K562 (cell line): ENCODE data around the gene UBALD2. TPM values are rescaled to one million over a fixed set of nuclear protein-coding genes. Genes with fewer than 3 reads are reported as not detected.

Experiments used
- ATAC-seq: fragments of 200-7000 bp; cut with Tn5 transposase; 3 replicates; pipeline ENCODE4 v1.9.1; 2020; ENCODE audit warnings: moderate library complexity
- BruUV-seq: library from RNA; stranded (reverse); fragments of 400-500 nt; replicated peaks from 2 replicates; lab custom pipeline; 2021; lab: Mats Ljungman, UMichigan
- CTCF ChIA-PET: fragments of 300-600 bp; formaldehyde crosslinking; extraction: SDS; loops from one replicate; lab custom pipeline; 2021; ENCODE audit warnings: low intra/inter-chr PET ratio; lab: Yijun Ruan, JAX
- POLR2A ChIA-PET: fragments of 300-600, 350-650 bp; sonication (Branson Sonifier 250); formaldehyde crosslinking; extraction: SDS; loops from one replicate; lab custom pipeline; 2021; ENCODE audit warnings: antibody characterized with exemption, inconsistent platforms; lab: Yijun Ruan, JAX
- DNase-seq, 4 experiments: peaks; one replicate each; pipeline versions ENCODE4 v3.0.0 to v3.0.0-alpha.2; 2011 to 2018; ENCODE audit warnings: low spot score in 3 of 4, mixed read lengths in 3 of 4; ENCODE audit errors: extremely low read depth in 1 of 4
- FAIRE-seq: peaks from 2 replicates; lab custom pipeline; 2011; peaks lifted over from hg19 to GRCh38; lab: Jason Lieb, UNC
- H2AFZ ChIP-seq: 2 replicates; pipeline ENCODE4 v1.6.0; 2011; ENCODE audit warnings: low read depth, low read length, control low read depth, inconsistent platforms
- H3K27ac ChIP-seq: fragments of 200-600 bp; 3 replicates; pipeline ENCODE4 v1.8.0; 2011; ENCODE audit warnings: low read depth, mild to moderate bottlenecking, control low read depth, inconsistent platforms, low read length, moderate library complexity, mixed read lengths; ENCODE audit errors: extremely low read depth
- H3K27me3 ChIP-seq, 2 experiments: fragments of 300-600 bp in 1 of 2; 2 replicates in 1 of 2; 3 replicates in 1 of 2; pipeline versions ENCODE4 v1.6.0 to v1.8.0; 2011; ENCODE audit warnings: inconsistent platforms in 2 of 2, low read length in 2 of 2, mild to moderate bottlenecking in 1 of 2, mixed read lengths in 1 of 2, moderate library complexity in 1 of 2; ENCODE audit not compliant: control insufficient read depth in 2 of 2, insufficient read depth in 2 of 2
- H3K36me3 ChIP-seq: fragments of 300-600 bp; 3 replicates; pipeline ENCODE4 v1.8.0; 2011; ENCODE audit warnings: mild to moderate bottlenecking, low read length, inconsistent platforms; ENCODE audit not compliant: control insufficient read depth, insufficient read depth
- H3K4me1 ChIP-seq, 2 experiments: fragments of 200-600 bp in 1 of 2; replicated peaks in 1 of 2; 2 replicates in 1 of 2; 3 replicates in 1 of 2; pipeline versions ENCODE4 v1.5.1 to v1.8.0; 2011; ENCODE audit warnings: inconsistent platforms in 2 of 2, low read length in 2 of 2, mild to moderate bottlenecking in 1 of 2, mixed read lengths in 1 of 2, moderate library complexity in 1 of 2; ENCODE audit not compliant: control insufficient read depth in 2 of 2, insufficient read depth in 2 of 2
- H3K4me2 ChIP-seq: 2 replicates; pipeline ENCODE4 v1.6.1; 2011; ENCODE audit warnings: low read length, control low read depth, inconsistent platforms, mixed read lengths; ENCODE audit not compliant: insufficient read depth
- H3K4me3 ChIP-seq: fragments of 200-600 bp; sonication (generic), shearing (Covaris generic); 2 replicates; pipeline ENCODE4 v1.5.1; 2016; ENCODE audit warnings: control low read depth, inconsistent platforms
- H3K79me2 ChIP-seq: fragments of 200-600 bp; 3 replicates; pipeline ENCODE4 v1.8.0; 2011; ENCODE audit warnings: low read length, inconsistent platforms; ENCODE audit not compliant: control insufficient read depth, insufficient read depth
- H3K9ac ChIP-seq, 2 experiments: 2 replicates each; pipeline versions ENCODE4 v1.6.0 to v1.6.1; 2011; ENCODE audit warnings: low read depth in 2 of 2, low read length in 2 of 2, control low read depth in 1 of 2, inconsistent platforms in 1 of 2, mild to moderate bottlenecking in 1 of 2, mixed read lengths in 1 of 2; ENCODE audit not compliant: insufficient read depth in 1 of 2
- H3K9me1 ChIP-seq: one replicate; pipeline ENCODE4 v1.6.0; 2011; ENCODE audit warnings: inconsistent platforms, mild to moderate bottlenecking, low read length, moderate library complexity; ENCODE audit not compliant: control insufficient read depth, insufficient read depth
- H3K9me3 ChIP-seq: replicated peaks from 2 replicates; pipeline ENCODE4 v1.5.1; 2011; ENCODE audit warnings: low read depth, low read length, inconsistent platforms; ENCODE audit not compliant: control insufficient read depth, insufficient read depth
- H4K20me1 ChIP-seq: replicated peaks from 2 replicates; pipeline ENCODE4 v1.6.1; 2011; ENCODE audit warnings: low read length, inconsistent platforms, mixed read lengths; ENCODE audit not compliant: control insufficient read depth, insufficient read depth
- CHCHD3 ChIP-seq: fragments of 250-450 bp; sonication (Bioruptor Pico); IDR thresholded peaks from 2 replicates; pipeline ENCODE4 v2.1.2; 2022; ENCODE audit warnings: mild to moderate bottlenecking
- ELF1 ChIP-seq: fragments of 200-800 bp; sonication (Bioruptor generic); IDR thresholded peaks from 2 replicates; pipeline ENCODE4 v1.6.1; 2016; ENCODE audit warnings: missing genetic modification characterization, missing compliant biosample characterization
- ETV6 ChIP-seq, 3 experiments: fragments of 150-350 bp in 1 of 3; sonication (generic) in 1 of 3; formaldehyde crosslinking in 1 of 3; IDR thresholded peaks; 2 replicates each; pipeline versions ENCODE4 v1.6.1 to v1.8.0; 2014 to 2022; ENCODE audit warnings: borderline replicate concordance in 2 of 3, low read depth in 2 of 3, antibody characterized with exemption in 1 of 3, low read length in 1 of 3, mild to moderate bottlenecking in 1 of 3, missing genetic modification reagents in 1 of 3
- HDAC2 ChIP-seq: fragments of 450-650 bp; IDR thresholded peaks from 2 replicates; pipeline ENCODE4 v1.6.1; 2016; ENCODE audit warnings: mild to moderate bottlenecking
- MAZ ChIP-seq, 2 experiments: fragments of 450-650 bp in 1 of 2; sonication (generic) in 1 of 2; formaldehyde crosslinking; IDR thresholded peaks in 1 of 2; conservative IDR thresholded peaks in 1 of 2; 2 replicates each; pipeline versions ENCODE4 v1.4.0 to v1.5.0; 2020; ENCODE audit warnings: mild to moderate bottlenecking in 1 of 2, missing genetic modification reagents in 1 of 2
- MXI1 ChIP-seq: IDR thresholded peaks from 2 replicates; pipeline ENCODE4 v1.6.1; 2011; ENCODE audit warnings: low read depth, mild to moderate bottlenecking, improper control_type of control experiment, low read length
- NFYB ChIP-seq: IDR thresholded peaks from 2 replicates; pipeline ENCODE4 v1.6.1; 2011; ENCODE audit warnings: mild to moderate bottlenecking, moderate library complexity; ENCODE audit not compliant: insufficient read length; ENCODE audit errors: extremely low read depth
- PTBP1 ChIP-seq: fragments of 200-400 bp; formaldehyde crosslinking; IDR thresholded peaks from 2 replicates; pipeline ENCODE4 v1.6.1; 2017; ENCODE audit warnings: low read depth, low read length
- PURB ChIP-seq: sonication (generic); formaldehyde crosslinking; IDR thresholded peaks from 2 replicates; pipeline ENCODE4 v1.9.0; 2021; ENCODE audit warnings: low read depth, mild to moderate bottlenecking, missing genetic modification reagents
- RB1 ChIP-seq: fragments of 450-650 bp; IDR thresholded peaks from 2 replicates; pipeline ENCODE4 v1.6.1; 2017; ENCODE audit warnings: low read depth, mild to moderate bottlenecking
- SMARCB1 ChIP-seq: IDR thresholded peaks from 2 replicates; pipeline ENCODE4 v1.6.1; 2011; ENCODE audit warnings: improper control_type of control experiment, low read depth; ENCODE audit not compliant: insufficient read length
- SREBF1 ChIP-seq: fragments of 150-350 bp; IDR thresholded peaks from 2 replicates; pipeline ENCODE4 v1.6.1; 2014; ENCODE audit warnings: antibody characterized with exemption, low read depth, low read length, borderline replicate concordance
- TBP ChIP-seq: optimal IDR thresholded peaks from 2 replicates; pipeline ENCODE3; 2011; ENCODE audit warnings: low read depth, low read length, improper control_type of control experiment
- THRA ChIP-seq: fragments of 450-650 bp; IDR thresholded peaks from 2 replicates; pipeline ENCODE4 v1.6.1; 2017; ENCODE audit warnings: mild to moderate bottlenecking, moderate library complexity
- TSC22D4 ChIP-seq: fragments of 450-650 bp; IDR thresholded peaks from 2 replicates; pipeline ENCODE4 v1.6.1; 2016; ENCODE audit warnings: missing genetic modification characterization, missing biosample characterization, control low read depth
- ZBTB8A ChIP-seq: fragments of 450-650 bp; IDR thresholded peaks from 2 replicates; pipeline ENCODE4 v1.6.1; 2018; ENCODE audit warnings: mild to moderate bottlenecking, moderate library complexity; ENCODE audit not compliant: partially characterized antibody
- ZNF586 ChIP-seq: fragments of 450-650 bp; formaldehyde crosslinking; conservative IDR thresholded peaks from 2 replicates; pipeline ENCODE4 v1.4.0; 2020; ENCODE audit warnings: mild to moderate bottlenecking, moderate library complexity
- ZNF655 ChIP-seq: fragments of 250-450 bp; sonication (Bioruptor Pico); IDR thresholded peaks from 2 replicates; pipeline ENCODE4 v1.5.0; 2021
- in situ Hi-C: fragments of 300-500 bp; cut with MboI; formaldehyde crosslinking; loops from 4 replicates; pipeline ENCODE4 v1.15.0; 2018; ENCODE audit warnings: inconsistent platforms, mixed read lengths
- intact Hi-C: fragments of 100-400 bp; cut with micrococcal nuclease; formaldehyde crosslinking; loops from 2 replicates; pipeline ENCODE4 v1.14.2; 2022
- polyA plus RNA-seq, 8 experiments: library from polyadenylated mRNA; depleted of rRNA in 4 of 8; stranded (reverse) in 5 of 8; unstranded in 3 of 8; fragments of >200 nt; fragmentation: Nextera tagmentation in 2 of 8; fragmentation: Illumina TruSeq in 1 of 8; extraction: Ambion mirVana in 2 of 8; extraction: Trizol in 1 of 8; gene quantifications; 2 replicates each; pipeline versions ENCODE4 v1.2.1 to v1.2.3, GENCODE V29; 2011 to 2014; ENCODE audit warnings: inconsistent platforms in 1 of 8, missing spikeins in 1 of 8
- total RNA-seq, 7 experiments: library from RNA; depleted of rRNA in 6 of 7; stranded (reverse); fragments of >200 nt in 6 of 7; fragmentation: Illumina TruSeq in 2 of 7; extraction: Trizol in 2 of 7; gene quantifications; 2 replicates each; pipeline versions ENCODE4 v1.2.1 to v1.2.3, GENCODE V29; 2011 to 2021; ENCODE audit warnings: low replicate concordance in 1 of 7

Gene UBALD2
- total and polyA plus RNA-seq, 9 of the 15 experiments (the other 6 are each of a cell fraction or from before 2014, with no cell fraction given): 2.3 to 94.1 (median 25.3) TPM

GRCh38 chr17:76236603-76237002, 28.5 kb upstream of the UBALD2 start:
- no peak overlapping the region for H3K9ac ChIP-seq
- H3K27me3 ChIP-seq: no peaks in the 10 kb centered on the region
- ChIA-PET POLR2A (interaction anchor here (1.2 to 4.8 kb wide), 5 partner anchors 7 to 39 kb away, joined by 3 to 42 read pairs (median 5); no protein-coding TSS in a partner anchor), CTCF (no interaction called here)
- no peak overlapping the region for H3K4me2 ChIP-seq
- no peaks in the 10 kb centered on the region for H3K9me3 ChIP-seq
- in situ Hi-C loops (no loop called here), intact Hi-C loops (loop anchor here (5.0 kb wide), 1 partner anchor 54 kb away; no protein-coding TSS in a partner anchor)
- ATAC-seq: no peak
- no peak for FAIRE-seq
- H2AFZ ChIP-seq: no peak overlapping the region
- DNase-seq: no peak
- H3K4me1 ChIP-seq: peaks cover 26 to 36% of the 10 kb centered on the region in 2 experiments; a peak in 4 of 5 replicates
- no peak overlapping the region; the same call in 2 of the 3 replicates for H3K27ac ChIP-seq
- no peak overlapping the region for H3K4me3 ChIP-seq
- no peaks in the 10 kb centered on the region for H3K9me1 ChIP-seq
- H3K79me2 ChIP-seq: peaks cover 92% of the 10 kb centered on the region
- peaks cover 3% of the 10 kb centered on the region; the same call in 1 of the 3 replicates for H3K36me3 ChIP-seq
- H4K20me1 ChIP-seq: no peaks in the 10 kb centered on the region
- no TSS peak for BruUV-seq
- TF ChIP-seq CHCHD3 (CRISPR knock-in tag) (no peak), ELF1 (tag) (no peak), HDAC2 (0 out of 2 replicates have a peak, but pooled peaks have one; percentile 35), TBP (no peak), TSC22D4 (no peak), PURB (CRISPR knock-in tag) (no peak), RB1 (no peak), SREBF1 (no peak), ZNF655 (CRISPR knock-in tag) (no peak), ZBTB8A (no peak), THRA (no peak), ZNF586 (CRISPR knock-in tag) (no peak), SMARCB1 (no peak), NFYB (no peak), MXI1 (no peak), PTBP1 (no peak), ETV6 (IDR thresholded peaks at IDR 0.05; ENCODE audit: borderline replicate concordance in 1 of 2, low read depth in 2 of 2, low read length in 1 of 2) (no peak), ETV6 (CRISPR knock-in tag; IDR thresholded peaks at IDR 0.05; ENCODE audit: borderline replicate concordance) (no peak), MAZ (CRISPR knock-in tag; conservative IDR thresholded peaks at IDR 0.05 in 1 of 2, IDR thresholded peaks at IDR 0.05 in 1 of 2) (no peak)
